ENCODE data around the gene RPL27A. TPM values are rescaled to one million over a fixed set of nuclear protein-coding genes. Genes with fewer than 3 reads are reported as not detected.

Gene RPL27A
- total RNA-seq, 1 experiment from 2014 or later = 585 TPM

DNA sequence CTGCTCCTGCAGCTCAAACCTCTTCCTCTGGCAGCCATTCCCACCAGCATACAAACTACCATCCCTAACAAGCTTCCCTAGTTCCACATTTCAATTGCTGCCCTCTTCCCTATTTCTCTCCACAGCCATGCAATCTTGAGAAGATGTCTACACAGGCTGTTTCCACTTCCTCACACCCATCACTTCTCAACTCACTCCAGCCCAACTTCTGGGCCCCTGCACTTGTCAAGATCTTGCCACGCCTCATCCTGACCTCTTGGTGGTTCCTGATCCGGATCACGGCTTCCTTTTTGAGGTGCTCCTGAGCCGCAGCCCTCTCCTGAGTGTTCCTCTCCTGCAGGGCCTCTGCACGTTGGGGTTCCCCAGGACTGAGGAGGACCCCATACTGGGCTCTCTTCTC, 22.6 kb downstream of the RPL27A start:
- Mint-ChIP-seq H3K4me3 (ENCODE audit: low read depth, unreplicated experiment) (no peak overlapping the region), H3K4me1 (ENCODE audit: low read depth, unreplicated experiment) (peaks cover 6% of the 10 kb centered on the region), H3K9me3 (ENCODE audit: low read depth, unreplicated experiment) (no peaks in the 10 kb centered on the region), H3K27ac (ENCODE audit: unreplicated experiment) (no peak overlapping the region), H3K27me3 (ENCODE audit: unreplicated experiment) (no peaks in the 10 kb centered on the region), H3K36me3 (ENCODE audit: insufficient read depth, unreplicated experiment) (peaks cover 17% of the 10 kb centered on the region)
- CTCF ChIA-PET = no interaction called here
- intact Hi-C loops (cut with micrococcal nuclease; ENCODE audit: unreplicated experiment) = no loop called here
- TF ChIP-seq, protein P1, sequence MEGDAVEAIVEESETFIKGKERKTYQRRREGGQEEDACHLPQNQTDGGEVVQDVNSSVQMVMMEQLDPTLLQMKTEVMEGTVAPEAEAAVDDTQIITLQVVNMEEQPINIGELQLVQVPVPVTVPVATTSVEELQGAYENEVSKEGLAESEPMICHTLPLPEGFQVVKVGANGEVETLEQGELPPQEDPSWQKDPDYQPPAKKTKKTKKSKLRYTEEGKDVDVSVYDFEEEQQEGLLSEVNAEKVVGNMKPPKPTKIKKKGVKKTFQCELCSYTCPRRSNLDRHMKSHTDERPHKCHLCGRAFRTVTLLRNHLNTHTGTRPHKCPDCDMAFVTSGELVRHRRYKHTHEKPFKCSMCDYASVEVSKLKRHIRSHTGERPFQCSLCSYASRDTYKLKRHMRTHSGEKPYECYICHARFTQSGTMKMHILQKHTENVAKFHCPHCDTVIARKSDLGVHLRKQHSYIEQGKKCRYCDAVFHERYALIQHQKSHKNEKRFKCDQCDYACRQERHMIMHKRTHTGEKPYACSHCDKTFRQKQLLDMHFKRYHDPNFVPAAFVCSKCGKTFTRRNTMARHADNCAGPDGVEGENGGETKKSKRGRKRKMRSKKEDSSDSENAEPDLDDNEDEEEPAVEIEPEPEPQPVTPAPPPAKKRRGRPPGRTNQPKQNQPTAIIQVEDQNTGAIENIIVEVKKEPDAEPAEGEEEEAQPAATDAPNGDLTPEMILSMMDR (IDR thresholded peaks at IDR 0.05; ENCODE audit: unreplicated experiment) = no peak
- DNase-seq = no peak
- BruUV-seq (replicated peaks) = no TSS peak

- intact Hi-C loops (cut with micrococcal nuclease; ENCODE audit: unreplicated experiment) = no loop called here
- no peak for DNase-seq
- H3K4me3 Mint-ChIP-seq (ENCODE audit: low read depth, unreplicated experiment) = no peak overlapping the region
- H3K27me3 Mint-ChIP-seq (ENCODE audit: unreplicated experiment) = no peaks in the 10 kb centered on the region
- peaks cover 17% of the 10 kb centered on the region for H3K36me3 Mint-ChIP-seq (ENCODE audit: insufficient read depth, unreplicated experiment)
- CTCF ChIA-PET = no interaction called here
- H3K27ac Mint-ChIP-seq (ENCODE audit: unreplicated experiment) = no peak overlapping the region
- no peaks in the 10 kb centered on the region for H3K9me3 Mint-ChIP-seq (ENCODE audit: low read depth, unreplicated experiment)
- H3K4me1 Mint-ChIP-seq (ENCODE audit: low read depth, unreplicated experiment) = peaks cover 6% of the 10 kb centered on the region
- TF ChIP-seq, protein P1 (IDR thresholded peaks at IDR 0.05; ENCODE audit: unreplicated experiment) = no peak
- BruUV-seq (replicated peaks) = no TSS peak
Observed at GRCh38 chr11:8706673-8707432, 24.3 kb downstream of the RPL27A start.

- intact Hi-C loops (cut with micrococcal nuclease; ENCODE audit: unreplicated experiment) = no loop called here
- CTCF ChIA-PET = no interaction called here
- DNase-seq = no peak
- H3K36me3 Mint-ChIP-seq (ENCODE audit: insufficient read depth, unreplicated experiment) = peaks cover 12% of the 10 kb centered on the region
- no peaks in the 10 kb centered on the region for H3K27me3 Mint-ChIP-seq (ENCODE audit: unreplicated experiment)
- no peaks in the 10 kb centered on the region for H3K9me3 Mint-ChIP-seq (ENCODE audit: low read depth, unreplicated experiment)
- H3K27ac Mint-ChIP-seq (ENCODE audit: unreplicated experiment) = no peak overlapping the region
- TF ChIP-seq, protein P1 (IDR thresholded peaks at IDR 0.05; ENCODE audit: unreplicated experiment) = no peak
- no TSS peak for BruUV-seq (replicated peaks)
- peaks cover 6% of the 10 kb centered on the region for H3K4me1 Mint-ChIP-seq (ENCODE audit: low read depth, unreplicated experiment)
- H3K4me3 Mint-ChIP-seq (ENCODE audit: low read depth, unreplicated experiment) = no peak overlapping the region
Observed at GRCh38 chr11:8707541-8708191, 25.1 kb downstream of the RPL27A start.

GRCh38 chr11:8709002-8709672, 26.5 kb downstream of the RPL27A start:
- BruUV-seq (replicated peaks) = no TSS peak
- no peak overlapping the region for H3K27ac Mint-ChIP-seq (ENCODE audit: unreplicated experiment)
- peaks cover 16% of the 10 kb centered on the region for H3K36me3 Mint-ChIP-seq (ENCODE audit: insufficient read depth, unreplicated experiment)
- no peak for DNase-seq
- peaks cover 6% of the 10 kb centered on the region for H3K4me1 Mint-ChIP-seq (ENCODE audit: low read depth, unreplicated experiment)
- no peaks in the 10 kb centered on the region for H3K9me3 Mint-ChIP-seq (ENCODE audit: low read depth, unreplicated experiment)
- TF ChIP-seq, protein P1 (IDR thresholded peaks at IDR 0.05; ENCODE audit: unreplicated experiment) = no peak
- no peak overlapping the region for H3K4me3 Mint-ChIP-seq (ENCODE audit: low read depth, unreplicated experiment)
- no peaks in the 10 kb centered on the region for H3K27me3 Mint-ChIP-seq (ENCODE audit: unreplicated experiment)
- intact Hi-C loops (cut with micrococcal nuclease; ENCODE audit: unreplicated experiment) = no loop called here
- CTCF ChIA-PET = no interaction called here
